ENCODE measurements around the gene ADAMTSL5. TPM values are rescaled to one million over a fixed set of nuclear protein-coding genes. Genes with fewer than 3 reads are reported as not detected.

ADAMTSL5 gene
- total RNA-seq, 2 donors from 2014 or later = 2.0 to 5.4 TPM

- DNase-seq (no peak), ATAC-seq (no peak)
- intact Hi-C loops (cut with DNase I, micrococcal nuclease) = no loop called here
Measured at GRCh38 chr19:1459479-1459878, 53.3 kb downstream of the ADAMTSL5 start.

- ATAC-seq (no peak), DNase-seq (peak in 1 of 2 donors; percentile 22)
- intact Hi-C loops (cut with DNase I, micrococcal nuclease) = no loop called here
Measured at GRCh38 chr19:1457892-1458291, 54.9 kb downstream of the ADAMTSL5 start.

DNA sequence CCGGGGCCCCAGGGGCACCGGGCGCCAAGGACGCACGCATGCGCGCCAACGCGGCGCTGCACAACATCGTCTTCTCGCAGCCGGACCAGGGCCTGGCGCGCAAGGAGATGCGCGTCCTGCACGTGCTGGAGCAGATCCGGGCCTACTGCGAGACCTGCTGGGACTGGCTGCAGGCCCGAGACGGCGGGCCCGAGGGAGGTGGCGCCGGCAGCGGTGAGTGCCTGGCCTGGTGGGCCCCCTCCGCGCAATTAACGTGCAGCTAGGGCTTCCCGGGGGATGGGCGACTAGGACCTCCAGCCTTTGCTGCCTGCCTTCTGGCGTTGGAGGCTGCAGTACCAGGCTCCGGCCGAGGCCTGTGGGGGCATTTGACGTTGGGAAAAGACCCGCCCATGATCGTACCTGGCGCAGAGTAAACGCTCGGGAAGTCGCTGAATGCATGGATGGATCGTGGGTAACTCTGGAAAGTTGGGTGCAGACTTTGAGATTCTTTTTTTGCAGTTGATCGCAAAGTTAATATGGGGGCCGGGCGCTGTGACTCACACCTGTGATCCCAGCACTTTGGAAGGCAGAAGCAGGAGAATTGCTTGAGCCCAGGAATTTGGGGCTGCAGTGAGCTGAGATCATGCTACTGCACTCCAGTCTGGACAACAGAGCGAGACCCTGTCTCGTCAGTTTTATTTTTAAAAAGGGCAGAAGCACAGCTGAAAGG is 55.6 kb downstream of the ADAMTSL5 start:
- intact Hi-C loops (cut with DNase I, micrococcal nuclease) = no loop called here
- no peak for DNase-seq
- no peak for ATAC-seq

GRCh38 chr19:1456121-1456900 is 56.5 kb downstream of the ADAMTSL5 start:
- DNase-seq (no peak), ATAC-seq (no peak)
- intact Hi-C loops (cut with DNase I, micrococcal nuclease) = no loop called here

- intact Hi-C loops (cut with DNase I, micrococcal nuclease) = no loop called here
- peak; percentile 83 for ATAC-seq
- DNase-seq = peak; percentile 84
Measured at GRCh38 chr19:1455336-1456120, 57.3 kb downstream of the ADAMTSL5 start.

Other genes starting within 250 kb of the ADAMTSL5 start
- gene CIRBP, start 243.7 kb downstream of the ADAMTSL5 start, total RNA-seq = 100 to 1,000 TPM; 220 to 267 TPM
- 10 to 100 TPM; 43.7 to 48.9 TPM for gene FAM174C, start 237.5 kb downstream of the ADAMTSL5 start, total RNA-seq
- 10 to 100 TPM; 83.8 to 85.4 TPM for gene EFNA2, start 227.1 kb downstream of the ADAMTSL5 start, total RNA-seq
- 100 to 1,000 TPM; 141 to 178 TPM for gene NDUFS7, start 129.1 kb downstream of the ADAMTSL5 start, total RNA-seq
- gene GAMT, start 111.5 kb downstream of the ADAMTSL5 start, total RNA-seq = 1 to 10 TPM; 2.3 to 2.5 TPM
- 100 to 1,000 TPM in 1 of 2 donors, 10 to 100 TPM in 1; 82.1 to 106 TPM for gene DAZAP1, start 105.4 kb downstream of the ADAMTSL5 start, total RNA-seq
- 100 to 1,000 TPM; 908 to 922 TPM for gene RPS15, start 74.6 kb downstream of the ADAMTSL5 start, total RNA-seq
- gene APC2, start 62.9 kb downstream of the ADAMTSL5 start, total RNA-seq = under 1 TPM; 0.18 to 0.56 TPM
- 10 to 100 TPM; 34.2 to 35.7 TPM for gene C19orf25, start 33.8 kb downstream of the ADAMTSL5 start, total RNA-seq
- gene PCSK4, start 22.7 kb downstream of the ADAMTSL5 start, total RNA-seq = 1 to 10 TPM; 3.2 to 4.6 TPM
- 1 to 10 TPM; 3.5 to 4.1 TPM for gene REEP6, start 21.8 kb downstream of the ADAMTSL5 start, total RNA-seq
- not detected for gene PLK5, start 11.1 kb upstream of the ADAMTSL5 start, total RNA-seq
- gene MEX3D, start 55.3 kb upstream of the ADAMTSL5 start, total RNA-seq = 10 to 100 TPM; 22.3 to 24.8 TPM
- 10 to 100 TPM; 47.7 to 57.5 TPM for gene MBD3, start 79.8 kb upstream of the ADAMTSL5 start, total RNA-seq
- gene UQCR11, start 92.4 kb upstream of the ADAMTSL5 start, total RNA-seq = 100 to 1,000 TPM; 337 to 359 TPM
- 10 to 100 TPM; 64.1 to 64.7 TPM for gene TCF3, start 139.6 kb upstream of the ADAMTSL5 start, total RNA-seq
- gene ONECUT3, start 240.5 kb upstream of the ADAMTSL5 start, total RNA-seq = not detected

Data from left colon (tissue), 2 donors.